22Rv1 (cell line): ENCODE measurements around the gene PPP2R1B.
"Not testable (repeated sequence)": the region's sequence is repeated elsewhere in the genome, so short reads cannot be mapped to it uniquely, and the experiment has no call there.

Experiments
- H3K27ac ChIP-seq: fragments of 450-650 bp; 2 replicates; pipeline ENCODE4 v1.5.1; 2017
- CTCF ChIP-seq: fragments of 450-650 bp; IDR thresholded peaks from 2 replicates; pipeline ENCODE4 v1.5.1; 2017; ENCODE audit warnings: mild to moderate bottlenecking
- ZFX ChIP-seq: fragments of 450-650 bp; IDR thresholded peaks from 2 replicates; pipeline ENCODE4 v1.6.1; 2017; ENCODE audit warnings: antibody characterized with exemption, borderline replicate concordance

PPP2R1B gene

GRCh38 chr11:111792955-111793500 is 26.8 kb upstream of the PPP2R1B start:
- TF ChIP-seq ZFX = no peak
- TF ChIP-seq CTCF = no peak
- no peak overlapping the region for H3K27ac ChIP-seq

DNA sequence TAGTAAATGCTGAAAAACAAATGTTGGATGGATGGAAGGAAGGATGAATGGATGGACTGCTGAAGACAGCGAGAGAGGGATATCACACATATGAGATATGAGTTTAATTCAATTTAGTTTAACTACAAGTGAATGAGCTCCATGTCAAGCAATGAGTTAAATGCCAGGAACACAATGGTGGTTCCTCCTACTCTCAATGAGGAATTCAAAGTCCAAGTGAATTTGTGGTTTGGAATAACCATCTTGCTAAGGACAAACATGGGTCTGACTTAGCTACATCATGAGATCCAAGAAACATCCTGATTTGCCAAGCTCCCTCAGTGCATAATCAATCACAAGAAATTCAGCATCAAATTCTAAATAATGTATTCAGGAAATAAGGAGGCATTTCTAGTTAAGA is 26.1 kb upstream of the PPP2R1B start:
- TF ChIP-seq ZFX (no peak), CTCF (no peak)
- H3K27ac ChIP-seq = no peak overlapping the region

DNA sequence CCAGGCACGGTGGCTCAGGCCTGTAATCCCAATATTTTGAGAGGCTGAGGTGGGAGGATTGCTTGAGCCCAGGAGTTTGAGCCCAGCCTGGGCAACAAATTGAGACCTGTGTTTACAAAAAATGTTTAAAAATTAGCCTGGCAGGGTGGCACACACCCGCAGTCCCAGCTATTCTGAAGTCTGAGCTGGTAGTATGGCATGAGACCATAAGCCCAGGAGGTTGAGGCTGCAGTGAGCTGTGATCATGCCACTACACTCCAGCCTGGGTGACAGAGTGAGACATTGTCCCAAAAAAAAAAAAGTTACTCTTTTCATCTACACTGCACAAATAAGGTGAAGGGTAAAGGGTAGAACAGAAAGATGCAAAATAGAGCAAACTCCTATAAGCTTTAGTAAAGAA is 22.3 kb upstream of the PPP2R1B start:
- no peak overlapping the region for H3K27ac ChIP-seq
- TF ChIP-seq CTCF (no peak), ZFX (no peak)

DNA sequence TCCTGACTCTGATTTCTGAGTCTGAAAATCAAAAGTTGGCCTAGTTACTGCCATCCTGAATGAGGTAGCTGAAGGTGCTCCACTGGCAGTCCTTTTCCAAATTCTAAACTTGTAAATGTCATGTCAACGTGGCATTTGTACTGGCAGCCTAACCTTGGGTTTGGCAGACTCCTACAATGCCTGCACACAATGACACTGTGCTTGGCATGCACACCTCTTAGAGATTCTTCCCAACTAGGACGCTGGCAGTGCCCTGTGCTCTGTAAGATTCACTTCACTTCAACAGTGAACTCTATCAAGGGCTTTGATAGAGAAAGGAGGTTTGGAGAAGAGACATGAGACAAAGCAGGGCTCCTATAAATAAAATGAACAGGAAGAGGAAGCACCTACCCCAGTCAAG is 21.9 kb upstream of the PPP2R1B start:
- TF ChIP-seq CTCF (no peak), ZFX (no peak)
- no peak overlapping the region for H3K27ac ChIP-seq

DNA sequence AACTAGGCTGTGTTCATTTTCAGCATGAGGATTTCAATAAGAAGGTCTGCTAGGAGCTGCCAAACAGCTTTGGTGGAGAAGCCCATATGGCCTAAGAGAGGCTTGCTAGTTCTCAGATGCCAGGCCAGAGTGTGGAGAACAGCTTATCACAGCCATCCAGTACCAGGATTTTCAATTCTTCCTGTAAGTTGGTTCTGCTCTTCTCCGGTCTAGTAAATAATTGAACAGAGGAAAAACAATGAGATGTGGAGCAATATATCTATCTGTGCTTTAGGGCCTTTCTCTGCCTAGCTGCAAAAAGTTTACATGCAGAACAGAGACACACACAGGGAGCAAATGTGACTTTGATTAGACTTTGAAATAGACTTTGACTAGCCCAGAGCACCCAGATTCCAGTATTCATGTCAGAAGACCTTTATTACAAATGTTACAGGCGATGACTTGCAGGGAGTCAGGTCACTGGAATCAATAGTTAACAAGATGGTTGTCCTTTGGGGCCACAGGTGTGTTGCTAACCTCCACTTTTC is 19.8 kb upstream of the PPP2R1B start:
- TF ChIP-seq CTCF = no peak
- TF ChIP-seq ZFX = no peak
- H3K27ac ChIP-seq = no peak overlapping the region

GRCh38 chr11:111785076-111785475 is 18.9 kb upstream of the PPP2R1B start:
- no peak for TF ChIP-seq CTCF
- TF ChIP-seq ZFX = no peak
- H3K27ac ChIP-seq = no peak overlapping the region

DNA sequence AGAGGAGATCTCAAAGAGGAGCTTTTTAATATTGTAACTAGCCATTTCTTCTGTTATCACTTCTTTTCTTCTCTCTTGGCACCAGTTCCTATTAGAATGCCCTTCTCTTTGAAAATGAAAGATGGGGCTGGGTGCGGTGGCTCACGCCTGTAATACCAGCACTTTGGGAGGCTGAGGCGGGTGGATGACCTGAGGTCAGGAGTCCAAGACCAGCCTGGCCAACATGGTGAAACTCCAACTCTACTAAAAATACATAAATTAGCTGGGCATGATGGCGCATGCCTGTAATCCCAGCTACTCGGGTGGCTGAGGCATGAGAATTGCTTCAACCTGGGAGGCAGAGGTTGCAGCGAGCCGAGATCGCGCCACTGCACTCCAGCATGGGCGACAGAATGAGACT is 18.1 kb upstream of the PPP2R1B start:
- not testable (repeated sequence) for H3K27ac ChIP-seq
